IPS-11a (cell line): ENCODE measurements around the gene BAHCC1.
A peak's percentile ranks its signal among the peaks of the same experiment; 100 is the strongest.

ENCODE experiments used
- H3K4me3 ChIP-seq: one replicate; pipeline ENCODE4 v1.5.1; 2013; ENCODE audit warnings: low read depth, low read length, control low read depth

The BAHCC1 gene

DNA sequence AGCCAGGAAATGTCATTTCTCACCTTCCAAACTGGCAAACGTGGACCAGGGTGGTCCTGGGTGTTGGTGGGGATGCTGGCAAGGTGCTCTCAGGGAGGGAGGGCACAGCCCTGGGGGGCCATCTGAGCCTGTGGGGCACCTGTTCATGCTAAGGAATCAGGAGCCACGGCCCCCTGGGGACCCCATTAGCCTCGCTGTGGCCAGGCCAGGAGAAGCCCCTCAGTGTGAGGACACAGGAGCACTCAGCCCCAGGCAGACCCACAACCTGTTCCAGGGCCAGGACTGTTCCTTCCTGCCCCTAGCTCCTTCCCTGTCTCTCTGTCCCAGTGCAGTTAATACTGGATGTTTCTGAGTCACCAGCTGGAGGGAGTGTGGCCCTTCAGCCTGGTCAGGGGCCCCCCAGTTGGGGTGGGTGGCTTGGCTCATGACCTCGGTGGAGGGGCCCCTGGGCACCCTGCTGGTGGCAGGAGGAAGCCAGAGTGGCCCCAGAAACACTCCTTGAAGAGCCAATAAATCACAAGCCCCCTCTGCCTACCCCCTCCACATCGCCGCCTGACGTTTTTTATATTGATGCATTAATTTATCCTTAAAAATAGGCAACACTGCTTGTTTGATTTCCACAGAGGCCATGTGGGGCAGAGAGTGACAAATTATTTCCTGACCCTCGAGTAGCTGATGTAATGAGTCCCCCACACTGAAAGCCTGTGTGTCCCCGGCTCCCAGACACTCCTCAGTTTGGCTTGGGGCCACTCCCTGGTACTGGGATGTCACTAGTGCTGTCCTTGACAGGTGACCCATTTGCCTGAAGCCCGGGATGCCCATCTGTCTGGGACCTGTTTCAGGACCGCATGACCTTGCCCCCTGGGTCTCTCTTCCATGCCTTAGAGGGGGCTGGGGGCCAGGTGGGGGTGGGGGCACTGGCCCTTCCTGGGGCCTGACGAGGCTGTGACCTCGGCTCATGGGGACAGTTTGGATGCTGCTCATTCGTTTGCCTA, 95.0 kb downstream of the BAHCC1 start:
- H3K4me3 ChIP-seq: no peak overlapping the region

DNA sequence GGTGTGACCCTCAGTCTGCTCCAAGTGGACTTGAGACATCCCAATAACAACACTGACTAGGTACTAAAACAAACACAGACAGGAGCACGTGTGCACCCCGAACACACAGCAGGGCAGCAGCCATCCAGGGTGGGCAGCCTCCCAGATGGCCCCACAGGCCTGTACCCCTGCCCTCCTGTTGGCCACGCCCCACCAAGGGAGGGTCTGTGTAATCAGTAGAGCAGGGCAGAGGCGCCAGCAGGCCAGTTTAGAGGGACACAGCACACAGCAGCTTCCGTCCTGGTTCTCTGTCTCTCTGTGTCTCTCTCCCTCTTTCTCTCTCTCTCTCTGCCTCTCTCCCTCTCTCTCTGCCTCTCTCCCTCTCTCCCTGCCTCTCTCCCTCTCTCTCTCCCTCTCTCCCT, 95.9 kb downstream of the BAHCC1 start:
- H3K4me3 ChIP-seq: no peak overlapping the region

DNA sequence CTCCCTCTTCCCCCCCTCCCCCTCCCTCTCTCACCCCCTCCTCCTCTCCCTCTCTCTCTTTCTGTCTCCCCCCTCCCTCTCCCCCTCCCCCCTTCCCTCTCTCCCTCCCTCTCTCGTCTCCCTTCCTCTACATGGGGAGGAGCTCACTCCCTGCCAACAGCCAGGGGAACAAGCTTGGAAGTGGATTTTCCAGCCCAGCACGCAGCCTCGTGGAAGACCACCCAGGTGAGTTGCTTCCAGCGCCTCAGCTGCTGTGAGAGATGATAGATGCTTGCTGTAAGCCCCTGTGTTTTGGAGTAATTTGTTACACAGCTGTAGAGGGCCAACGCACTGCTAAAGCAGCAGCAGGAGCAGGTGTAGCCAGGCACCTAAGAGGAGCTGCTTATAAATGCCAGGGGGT, 96.5 kb downstream of the BAHCC1 start:
- H3K4me3 ChIP-seq: no peak overlapping the region

DNA sequence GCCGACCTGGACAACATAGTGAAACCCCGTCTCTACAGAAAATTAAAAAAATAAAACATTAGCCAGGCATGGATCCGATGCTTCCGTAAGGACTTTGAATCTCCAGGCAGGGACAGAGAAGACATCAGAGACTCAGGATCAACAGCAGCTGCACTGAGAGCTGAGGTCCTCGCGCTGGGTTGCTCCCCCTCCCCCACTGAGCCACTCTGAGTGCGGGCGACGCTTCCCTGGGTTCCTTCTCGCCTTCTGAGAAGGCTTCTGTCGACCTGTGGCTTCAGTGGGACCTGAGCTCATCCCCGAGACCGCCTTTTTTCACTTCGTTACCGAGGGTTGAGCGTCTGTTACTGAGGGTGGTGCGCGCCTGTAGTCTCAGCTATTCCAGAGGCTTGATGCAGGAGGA, 96.9 kb downstream of the BAHCC1 start:
- no peak overlapping the region for H3K4me3 ChIP-seq

DNA sequence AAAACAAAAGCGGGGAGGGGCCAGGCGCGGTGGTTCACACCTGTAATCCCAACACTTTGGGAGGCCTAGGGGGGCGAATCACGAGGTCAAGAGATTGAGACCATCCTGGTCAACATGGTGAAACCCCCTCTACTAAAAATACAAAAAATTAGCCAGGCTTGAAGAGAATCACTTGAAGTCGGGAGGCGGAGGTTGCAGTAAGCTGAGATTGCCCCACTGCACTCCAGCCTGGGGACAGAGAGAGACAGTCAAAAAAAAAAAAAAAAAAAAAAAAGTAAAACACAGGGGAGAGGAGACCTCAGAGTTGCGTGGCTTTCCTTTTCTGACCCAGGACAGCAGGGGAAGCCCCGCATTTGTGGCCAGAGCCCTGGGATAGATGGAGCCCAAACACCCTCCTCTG, 97.4 kb downstream of the BAHCC1 start:
- H3K4me3 ChIP-seq: no peak overlapping the region

DNA sequence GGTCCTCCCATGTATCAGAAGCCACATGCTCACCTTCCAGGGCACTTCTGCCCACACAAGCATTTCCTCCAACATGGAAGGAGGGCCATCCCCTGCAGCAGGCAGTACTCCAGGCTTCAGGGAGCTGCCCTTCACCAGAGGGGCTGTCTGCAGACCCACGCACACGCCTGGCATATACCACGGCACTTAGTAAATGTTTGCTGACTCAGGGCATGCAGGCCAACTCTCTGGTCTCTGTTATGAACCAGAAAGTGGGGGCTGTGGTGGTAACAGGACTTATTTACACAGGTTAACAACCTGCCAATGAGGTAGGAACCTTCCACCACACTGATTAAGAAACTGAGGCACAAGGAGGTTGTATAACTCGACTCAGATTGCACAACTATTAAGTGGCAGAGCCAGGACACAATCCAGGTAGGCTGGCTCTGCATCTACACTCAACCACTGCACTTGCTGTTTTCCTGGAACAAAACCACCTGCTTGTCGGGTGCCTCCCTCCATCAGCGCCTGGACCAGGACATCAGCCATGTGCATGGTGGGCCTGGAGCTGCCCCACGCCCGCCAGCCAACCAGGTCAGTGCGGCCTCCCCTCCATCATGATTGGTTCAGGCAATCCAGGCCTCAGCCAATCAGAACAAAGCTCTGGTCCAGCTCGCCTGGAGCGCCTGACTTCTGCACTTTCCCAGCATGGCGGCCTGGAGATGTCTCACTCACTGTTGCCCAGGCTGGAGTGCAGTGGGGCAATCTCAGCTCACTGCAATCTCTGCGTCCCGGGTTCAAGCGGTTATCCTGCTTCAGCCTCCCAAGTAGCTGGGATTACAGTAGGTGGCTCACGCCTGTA, 98.2 kb downstream of the BAHCC1 start:
- H3K4me3 ChIP-seq: no peak overlapping the region

DNA sequence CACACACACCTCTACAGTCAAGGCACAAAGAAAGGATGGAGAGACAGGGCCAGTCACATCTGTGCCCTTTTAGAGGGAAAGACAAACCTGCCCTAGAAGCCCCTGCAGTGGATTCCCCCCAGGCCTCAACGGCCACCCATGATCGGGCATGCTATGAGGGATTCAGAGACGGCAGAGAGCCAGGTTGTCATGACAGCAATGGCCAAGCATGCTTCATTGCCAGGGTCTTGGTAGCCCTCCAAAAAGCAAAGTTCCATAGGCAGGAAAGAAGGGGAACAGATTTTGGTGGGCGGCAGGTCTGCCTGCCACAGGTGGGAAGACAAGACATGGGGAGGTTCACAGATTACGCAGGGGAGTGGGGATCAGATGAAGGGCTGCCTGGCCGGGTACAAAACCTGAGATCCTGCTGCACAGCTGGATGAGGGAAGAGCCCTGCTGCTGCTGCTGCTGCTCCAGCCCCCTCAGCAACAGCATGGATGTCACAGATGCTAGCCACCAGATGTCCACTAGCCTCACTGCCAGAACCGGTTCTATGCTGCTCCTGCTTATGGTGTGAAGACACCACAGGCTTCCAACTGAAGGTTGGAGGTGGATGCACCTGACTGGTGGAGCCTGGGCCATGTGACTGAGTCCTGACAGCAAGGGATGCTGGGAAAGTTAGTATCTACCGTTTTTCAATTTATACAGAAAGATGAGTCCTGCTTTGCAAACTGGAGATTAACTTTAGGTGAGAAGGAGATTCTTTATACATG, 99.5 kb downstream of the BAHCC1 start:
- no peak overlapping the region for H3K4me3 ChIP-seq

DNA sequence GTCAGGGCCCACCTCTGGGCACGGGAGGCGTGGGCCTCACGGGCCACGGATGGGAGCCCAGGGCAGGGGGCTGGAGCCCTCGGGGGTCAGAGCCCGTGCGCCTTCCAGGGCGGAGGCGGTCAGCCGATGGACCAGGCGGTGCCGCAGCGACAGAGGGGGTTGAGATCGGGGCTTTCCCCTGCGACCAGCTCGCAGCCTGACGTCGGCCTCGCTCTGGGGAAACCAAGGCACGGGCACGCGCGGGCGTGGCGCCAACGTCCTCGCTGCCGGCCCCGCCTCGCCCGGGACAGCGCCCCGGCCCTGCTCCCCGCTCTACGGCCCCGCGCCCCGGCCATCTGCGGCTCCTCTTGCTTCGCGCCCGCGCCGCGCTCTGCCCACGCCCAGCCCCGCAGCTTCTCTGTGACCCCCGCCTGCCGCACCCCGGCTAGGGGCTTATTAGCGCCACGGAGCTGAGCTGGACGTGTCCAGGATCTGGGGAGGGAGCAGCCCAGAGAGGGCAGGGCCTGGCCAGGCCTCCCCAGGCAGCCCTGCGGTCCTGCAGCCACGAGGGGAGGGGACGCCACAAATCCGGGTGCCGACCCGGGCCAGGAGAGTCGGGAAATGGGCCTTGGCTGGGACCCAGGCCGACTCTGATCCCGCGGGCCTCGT, 103.8 kb downstream of the BAHCC1 start:
- no peak overlapping the region for H3K4me3 ChIP-seq

DNA sequence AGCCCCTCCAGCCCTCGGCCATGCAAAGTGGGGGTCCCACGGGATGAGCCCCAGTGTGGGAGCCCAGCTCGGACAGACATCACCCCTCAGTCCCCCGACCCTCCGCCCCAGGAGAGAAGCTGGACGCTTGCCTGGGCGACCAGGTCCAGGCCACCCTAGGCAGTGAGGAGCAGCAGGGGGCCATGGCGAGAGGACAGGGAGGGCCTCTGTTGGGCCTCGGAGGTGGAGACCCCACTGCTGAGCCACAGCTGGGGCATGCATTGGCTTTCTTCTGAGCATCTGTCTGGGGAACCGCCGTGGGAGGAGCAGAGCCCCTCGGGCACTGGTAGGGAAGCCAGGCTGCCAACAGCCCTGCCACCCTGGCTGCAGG, 104.3 kb downstream of the BAHCC1 start:
- H3K4me3 ChIP-seq: no peak overlapping the region

DNA sequence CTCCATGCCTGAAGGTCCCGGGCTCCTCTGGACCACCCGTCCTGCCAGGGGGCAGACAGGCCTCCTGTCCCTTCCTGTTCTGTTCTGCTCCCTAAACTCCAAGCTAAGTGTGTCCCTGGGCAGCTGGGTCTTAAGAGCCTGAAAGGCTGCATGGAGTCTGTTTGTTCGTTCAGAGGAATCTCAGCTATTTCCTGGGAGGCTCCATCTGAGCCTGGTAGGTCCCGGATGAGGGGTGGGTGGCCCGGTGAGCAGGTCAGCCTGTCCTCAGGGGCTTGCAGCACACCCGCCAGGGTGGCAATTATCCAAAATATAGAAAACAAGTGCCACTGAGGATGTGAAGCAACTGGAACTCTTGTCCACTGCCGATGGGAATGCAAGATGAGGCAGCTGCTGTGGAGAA, 104.8 kb downstream of the BAHCC1 start:
- no peak overlapping the region for H3K4me3 ChIP-seq

DNA sequence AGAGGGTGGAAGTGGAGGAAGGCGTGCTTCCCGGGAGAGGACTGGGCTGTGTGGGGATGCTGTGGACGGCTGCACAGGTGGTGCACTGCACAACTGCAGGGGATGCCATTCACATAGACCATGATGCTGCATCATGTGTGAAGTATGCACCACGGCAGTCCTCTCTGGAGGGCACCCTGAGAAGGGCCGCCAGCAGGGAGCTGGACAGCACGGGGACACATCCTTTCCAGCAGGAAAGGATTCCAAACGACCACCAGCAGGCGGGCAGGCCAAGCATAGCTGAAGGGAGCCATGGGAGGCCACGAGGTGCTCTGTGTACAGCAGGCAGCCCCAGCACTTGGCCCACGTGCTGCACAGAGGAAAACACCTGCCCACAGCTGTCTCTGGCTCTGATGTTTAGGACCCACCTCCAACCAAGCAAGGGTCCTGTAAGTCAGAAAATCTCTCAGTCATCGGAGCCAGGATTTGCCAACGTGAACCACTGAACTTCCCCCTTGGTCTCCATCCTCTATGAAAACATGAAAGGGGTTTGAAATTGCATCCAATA, 107.3 kb downstream of the BAHCC1 start:
- H3K4me3 ChIP-seq: no peak overlapping the region

DNA sequence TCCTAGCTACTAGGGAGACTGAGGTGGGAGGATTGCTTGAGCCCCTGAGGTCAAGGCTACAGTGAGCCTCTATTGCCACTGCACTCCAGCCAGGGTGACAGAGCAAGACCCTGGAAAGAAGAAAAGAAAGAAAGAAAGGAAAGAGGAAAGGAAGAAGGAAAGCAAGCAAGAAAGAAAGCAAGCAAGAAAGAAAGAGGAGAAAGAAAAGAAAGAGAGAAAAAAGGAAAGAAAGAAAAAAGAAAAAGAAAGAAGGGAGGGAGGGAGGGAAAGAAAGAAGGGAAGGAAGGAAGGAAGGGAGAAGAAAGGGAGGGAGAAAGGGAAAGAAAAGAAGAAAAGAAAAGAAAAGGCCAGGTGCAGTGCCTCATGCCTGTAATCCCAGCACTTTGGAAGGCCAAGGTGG, 108.4 kb downstream of the BAHCC1 start:
- no peak overlapping the region for H3K4me3 ChIP-seq

DNA sequence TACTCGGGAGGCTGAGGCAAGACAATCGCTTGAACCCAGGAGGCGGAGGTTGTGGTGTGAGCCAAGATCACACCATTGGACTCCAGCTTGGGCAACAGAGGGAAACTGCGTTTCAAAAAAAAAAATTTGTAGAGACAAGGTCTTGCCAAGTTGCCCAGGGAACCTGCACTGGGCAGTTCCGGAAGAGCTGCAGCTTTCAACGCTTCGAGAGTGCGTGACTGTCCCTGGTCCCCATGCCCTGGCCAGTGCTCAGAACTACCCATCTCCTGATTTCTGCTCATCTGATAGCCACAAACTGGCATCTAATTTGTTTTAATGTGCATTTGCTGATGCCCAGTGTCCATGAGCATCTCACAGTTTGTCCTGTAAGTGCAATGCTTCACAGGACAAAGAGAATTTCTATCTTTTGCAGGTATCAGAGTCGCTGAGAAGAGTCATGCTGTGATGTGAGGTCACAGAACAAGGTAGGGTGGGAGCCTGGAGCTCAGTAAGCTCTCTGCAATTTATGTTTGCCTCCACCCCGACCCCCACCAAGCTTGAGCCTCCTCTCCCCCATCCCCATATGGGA, 113.5 kb downstream of the BAHCC1 start:
- no peak overlapping the region for H3K4me3 ChIP-seq

DNA sequence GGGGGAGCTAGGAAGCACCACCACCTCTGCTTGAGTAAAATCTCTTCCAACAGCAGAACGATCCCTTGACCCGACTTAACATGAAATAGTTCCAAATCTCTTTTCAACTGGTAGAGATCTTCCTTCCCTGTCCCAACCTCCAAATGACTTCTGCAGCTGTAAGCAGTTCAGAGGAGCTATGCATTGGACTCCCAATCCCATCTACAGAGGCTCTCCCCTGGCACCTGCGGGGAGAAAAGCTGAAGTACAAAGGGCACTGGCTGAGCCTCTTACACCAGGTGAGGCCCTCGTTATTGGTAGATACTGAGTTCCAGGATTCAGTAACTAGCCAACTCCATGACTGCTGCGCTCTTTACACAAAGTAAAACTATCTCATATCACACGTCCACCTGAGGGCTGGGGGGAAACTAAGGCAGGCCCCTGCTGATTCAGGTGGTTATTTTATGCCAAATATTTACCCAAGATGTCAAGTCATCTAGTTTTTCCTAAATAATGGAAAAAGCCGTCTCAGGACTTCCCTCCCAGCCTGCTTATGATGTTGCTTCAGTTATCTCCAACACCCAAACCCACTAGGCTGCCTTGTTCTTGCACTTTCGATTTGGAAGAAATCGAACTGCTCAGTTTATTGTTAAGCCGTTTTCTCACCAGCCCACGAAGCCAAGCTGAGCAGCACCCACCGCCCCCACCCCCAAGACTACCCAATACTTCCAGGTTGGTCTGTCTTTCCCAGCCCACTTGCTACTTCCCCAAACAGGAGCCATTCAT, 114.1 kb downstream of the BAHCC1 start:
- peak overlapping the region; percentile 94 for H3K4me3 ChIP-seq

DNA sequence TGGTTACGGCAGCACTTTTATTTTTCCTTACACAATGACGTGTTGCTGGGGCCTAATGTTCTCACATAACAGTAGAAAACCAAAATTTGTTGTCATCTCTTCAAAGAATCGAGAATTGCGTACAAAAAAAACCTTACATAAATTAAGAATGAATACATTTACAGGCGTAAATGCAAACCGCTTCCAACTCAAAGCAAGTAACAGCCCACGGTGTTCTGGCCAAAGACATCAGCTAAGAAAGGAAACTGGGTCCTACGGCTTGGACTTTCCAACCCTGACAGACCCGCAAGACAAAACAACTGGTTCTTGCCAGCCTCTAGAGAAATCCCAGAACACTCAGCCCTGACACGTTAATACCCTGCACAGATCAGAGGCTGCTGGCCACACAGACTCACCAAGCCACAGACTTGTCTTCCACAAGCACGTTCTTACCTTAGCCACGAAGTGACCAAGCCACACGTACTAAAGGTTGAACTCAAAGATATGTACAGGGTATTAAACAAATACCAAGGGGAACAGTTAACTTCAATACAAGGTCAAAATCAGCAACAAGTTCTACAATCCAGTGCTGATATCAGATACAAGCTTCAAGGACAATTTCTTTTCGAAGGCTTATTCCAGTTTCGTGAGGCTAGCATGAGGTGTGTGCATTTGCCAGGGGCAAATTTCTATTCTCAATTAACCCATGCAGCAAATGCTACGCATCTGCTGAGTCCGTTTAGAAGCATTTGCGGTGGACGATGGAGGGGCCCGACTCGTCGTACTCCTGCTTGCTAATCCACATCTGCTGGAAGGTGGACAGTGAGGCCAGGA, 114.9 kb downstream of the BAHCC1 start:
- H3K4me3 ChIP-seq: peak overlapping the region; percentile 94

DNA sequence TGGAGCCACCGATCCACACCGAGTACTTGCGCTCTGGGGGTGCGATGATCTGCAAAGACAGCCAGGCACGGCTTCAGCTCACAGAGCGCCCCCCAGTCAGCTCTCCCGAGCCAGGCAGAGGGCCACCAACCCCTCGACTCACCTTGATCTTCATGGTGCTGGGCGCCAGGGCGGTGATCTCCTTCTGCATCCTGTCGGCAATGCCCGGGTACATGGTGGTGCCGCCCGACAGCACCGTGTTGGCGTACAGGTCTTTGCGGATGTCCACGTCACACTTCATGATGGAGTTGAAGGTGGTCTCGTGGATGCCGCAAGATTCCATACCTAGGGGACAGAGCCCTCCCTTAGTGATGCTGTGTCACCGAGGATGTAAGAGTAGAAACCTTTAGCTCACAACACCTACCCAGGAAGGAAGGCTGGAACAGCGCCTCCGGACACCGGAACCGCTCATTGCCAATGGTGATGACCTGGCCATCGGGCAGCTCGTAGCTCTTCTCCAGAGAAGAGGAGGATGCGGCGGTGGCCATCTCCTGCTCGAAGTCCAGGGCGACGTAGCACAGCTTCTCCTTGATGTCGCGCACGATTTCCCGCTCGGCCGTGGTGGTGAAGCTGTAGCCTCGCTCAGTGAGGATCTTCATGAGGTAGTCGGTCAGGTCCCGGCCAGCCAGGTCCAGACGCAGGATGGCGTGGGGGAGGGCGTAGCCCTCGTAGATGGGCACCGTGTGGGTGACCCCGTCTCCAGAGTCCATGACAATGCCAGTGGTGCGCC, 115.7 kb downstream of the BAHCC1 start:
- peak overlapping the region; percentile 94 for H3K4me3 ChIP-seq

DNA sequence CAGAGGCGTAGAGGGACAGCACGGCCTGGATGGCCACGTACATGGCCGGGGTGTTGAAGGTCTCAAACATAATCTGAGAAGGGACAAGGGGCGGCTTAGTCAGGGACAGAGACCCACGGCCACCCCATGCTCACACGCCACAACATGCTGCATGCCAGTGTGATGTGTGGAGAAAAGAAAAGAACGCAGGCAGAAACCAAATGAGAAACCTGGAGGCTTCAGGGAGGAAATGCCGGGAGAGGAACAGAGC, 116.2 kb downstream of the BAHCC1 start:
- H3K4me3 ChIP-seq: peak overlapping the region; percentile 94
